Fibroblast of lung (primary cell): Measurements from ENCODE around the gene AGAP1. TPM values are rescaled to one million over a fixed set of nuclear protein-coding genes. Genes with fewer than 3 reads are reported as not detected.

ENCODE experiments used
- DNase-seq, 2 donors: peaks; one replicate each; pipeline versions ENCODE4 v3.0.0 to v3.0.0-alpha.2; 2010; ENCODE audit warnings: low read depth in 2 of 2
- H2AFZ ChIP-seq: 2 replicates; pipeline ENCODE4 v1.5.1; 2012; ENCODE audit warnings: low read length, control low read depth, inconsistent platforms
- H3K27ac ChIP-seq: 2 replicates; pipeline ENCODE4 v1.5.1; 2011; ENCODE audit warnings: low read length, control low read depth; ENCODE audit not compliant: insufficient read depth
- H3K27me3 ChIP-seq: 2 replicates; pipeline ENCODE4 v1.5.1; 2011; ENCODE audit warnings: mild to moderate bottlenecking, low read length; ENCODE audit not compliant: control insufficient read depth, insufficient read depth
- H3K36me3 ChIP-seq: 2 replicates; pipeline ENCODE4 v1.5.1; 2011; ENCODE audit warnings: low read length; ENCODE audit not compliant: control insufficient read depth, insufficient read depth
- H3K4me1 ChIP-seq: 2 replicates; pipeline ENCODE4 v1.5.1; 2011; ENCODE audit warnings: low read length; ENCODE audit not compliant: control insufficient read depth, insufficient read depth; ENCODE audit errors: extremely low read depth
- H3K4me2 ChIP-seq: 2 replicates; pipeline ENCODE4 v1.5.1; 2011; ENCODE audit warnings: low read length, control low read depth; ENCODE audit not compliant: insufficient read depth; ENCODE audit errors: extremely low read depth
- H3K4me3 ChIP-seq, 4 experiments: fragments of 200-600 bp in 1 of 4; sonication (generic) in 1 of 4; replicated peaks in 1 of 4; 2 replicates each; pipeline ENCODE4 v1.5.1; 2011 to 2016; ENCODE audit warnings: low read length in 4 of 4, low read depth in 3 of 4, mild to moderate bottlenecking in 3 of 4, control low read depth in 2 of 4, inconsistent platforms in 1 of 4, mixed read lengths in 1 of 4; ENCODE audit not compliant: insufficient read depth in 1 of 4; ENCODE audit errors: control extremely low read depth in 1 of 4
- H3K79me2 ChIP-seq: 2 replicates; pipeline ENCODE4 v1.5.1; 2012; ENCODE audit warnings: mild to moderate bottlenecking, low read length, inconsistent platforms; ENCODE audit not compliant: control insufficient read depth, insufficient read depth
- H3K9ac ChIP-seq: 2 replicates; pipeline ENCODE4 v1.5.1; 2011; ENCODE audit warnings: mild to moderate bottlenecking, low read length, control low read depth; ENCODE audit not compliant: insufficient read depth
- H3K9me3 ChIP-seq: 2 replicates; pipeline ENCODE4 v1.5.1; 2012; ENCODE audit warnings: low read depth, low read length; ENCODE audit not compliant: control insufficient read depth, insufficient read depth
- H4K20me1 ChIP-seq: 2 replicates; pipeline ENCODE4 v1.5.1; 2011; ENCODE audit warnings: low read length; ENCODE audit not compliant: control insufficient read depth, insufficient read depth; ENCODE audit errors: extremely low read depth
- CTCF ChIP-seq, 2 donors: IDR thresholded peaks in 1 of 2; conservative IDR thresholded peaks in 1 of 2; 1 replicate in 1 of 2; 2 replicates in 1 of 2; pipeline ENCODE4 v1.5.1; 2011 to 2012; ENCODE audit warnings: low read length in 2 of 2, control low read depth in 1 of 2, inconsistent platforms in 1 of 2, low read depth in 1 of 2, mild to moderate bottlenecking in 1 of 2
- EZH2 ChIP-seq: IDR thresholded peaks from 2 replicates; pipeline ENCODE4 v1.5.1; 2012; ENCODE audit warnings: low read length, control low read depth, mild to moderate bottlenecking; ENCODE audit errors: missing control alignments
- polyA plus RNA-seq, 2 donors: library from polyadenylated mRNA; depleted of rRNA in 1 of 2; stranded (reverse) in 1 of 2; unstranded in 1 of 2; fragments of >200 nt; gene quantifications; 2 replicates each; pipeline ENCODE4 v1.2.1, GENCODE V29; 2011 to 2012; ENCODE audit warnings: missing spikeins in 1 of 2
- total RNA-seq: library from RNA; depleted of rRNA; stranded (reverse); fragments of >200 nt; gene quantifications from 2 replicates; pipeline ENCODE4 v1.2.1, GENCODE V29; 2014

AGAP1 gene
- total and polyA plus RNA-seq, 2 donors (not counting 1 experiment from before 2014, with no cell fraction given) = 10.6 to 14.0 TPM

DNA sequence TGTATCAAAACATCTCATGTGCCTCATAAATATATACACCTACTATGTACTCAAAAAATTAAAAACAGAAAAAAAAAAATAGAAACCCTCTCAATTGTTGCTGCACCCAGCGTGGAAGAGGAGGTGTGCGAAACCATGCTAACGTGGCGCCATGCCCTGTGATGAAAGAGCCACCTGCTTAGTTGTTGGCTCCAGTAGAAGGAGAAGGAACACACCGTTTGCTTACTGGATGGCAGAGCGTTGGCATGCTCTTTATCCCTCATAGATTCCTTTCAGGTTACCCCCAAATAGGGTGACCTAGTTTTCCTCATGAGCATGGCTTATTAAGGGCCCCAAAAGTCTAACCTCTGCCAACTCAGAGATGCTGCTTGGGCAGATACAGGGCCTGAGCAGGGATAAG lies 332.1 kb downstream of the AGAP1 start:
- Histone ChIP-seq H3K4me1 (no peaks in the 10 kb centered on the region), H3K36me3 (no peaks in the 10 kb centered on the region), H3K27ac (no peak overlapping the region), H4K20me1 (no peaks in the 10 kb centered on the region), H3K27me3 (no peaks in the 10 kb centered on the region), H3K9ac (no peak overlapping the region), H3K4me3 (no peak overlapping the region), H3K79me2 (no peaks in the 10 kb centered on the region), H3K4me2 (no peak overlapping the region), H3K9me3 (no peaks in the 10 kb centered on the region), H2AFZ (no peak overlapping the region)
- TF ChIP-seq CTCF (conservative IDR thresholded peaks at IDR 0.05 in 1 of 2, IDR thresholded peaks at IDR 0.05 in 1 of 2; ENCODE audit: low read depth in 1 of 2, low read length in 2 of 2) = no peak
- TF ChIP-seq EZH2 = no peak
- DNase-seq = no peak

DNA sequence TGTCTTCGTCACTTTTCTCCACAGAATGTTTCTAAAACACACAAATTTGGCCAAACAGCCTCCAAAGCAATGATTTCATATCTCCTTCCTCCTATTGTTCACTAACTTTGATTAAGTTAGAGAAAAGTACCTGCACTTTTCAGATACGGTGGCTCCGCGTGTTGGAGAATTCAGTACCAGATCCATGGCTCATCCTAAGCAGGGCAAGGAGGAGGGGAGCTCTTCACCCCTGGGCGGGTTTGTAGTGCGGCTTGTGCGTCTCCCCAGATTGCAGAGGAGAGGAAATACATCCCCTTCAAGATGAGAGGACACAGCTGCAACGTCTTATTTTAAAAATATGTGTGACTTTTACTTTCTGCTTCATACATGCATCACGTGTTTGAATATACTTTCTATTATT lies 333.0 kb downstream of the AGAP1 start:
- Histone ChIP-seq H4K20me1 (no peaks in the 10 kb centered on the region), H3K36me3 (no peaks in the 10 kb centered on the region), H3K4me2 (no peak overlapping the region), H3K27me3 (no peaks in the 10 kb centered on the region), H3K4me1 (no peaks in the 10 kb centered on the region), H3K4me3 (no peak overlapping the region), H3K9ac (no peak overlapping the region), H3K27ac (no peak overlapping the region), H3K79me2 (no peaks in the 10 kb centered on the region), H2AFZ (no peak overlapping the region), H3K9me3 (no peaks in the 10 kb centered on the region)
- TF ChIP-seq CTCF (conservative IDR thresholded peaks at IDR 0.05 in 1 of 2, IDR thresholded peaks at IDR 0.05 in 1 of 2; ENCODE audit: low read depth in 1 of 2, low read length in 2 of 2) (no peak), EZH2 (no peak)
- DNase-seq = no peak

DNA sequence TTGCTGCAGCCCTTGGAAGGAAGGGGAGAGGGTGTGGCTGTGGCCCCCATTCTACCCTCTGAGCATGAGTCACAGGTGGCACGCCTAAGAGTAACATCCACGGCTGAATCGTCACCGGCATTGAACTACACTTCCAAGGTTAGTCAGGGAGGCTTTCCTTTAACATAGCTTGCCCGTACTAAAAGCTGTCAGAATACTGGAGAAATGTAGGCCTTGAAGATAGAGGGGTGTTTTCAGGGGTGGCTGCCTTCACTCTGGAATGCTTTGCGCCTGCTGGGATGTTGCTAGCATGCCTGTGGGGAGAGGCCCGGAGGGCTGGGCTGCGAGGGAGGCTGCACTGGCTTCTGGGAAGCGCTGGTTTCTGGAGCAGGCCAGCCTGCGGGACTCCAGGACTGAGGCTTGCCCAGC lies 333.7 kb downstream of the AGAP1 start:
- Histone ChIP-seq H3K36me3 (no peaks in the 10 kb centered on the region), H3K4me3 (no peak overlapping the region), H3K4me1 (no peaks in the 10 kb centered on the region), H3K9me3 (no peaks in the 10 kb centered on the region), H3K4me2 (no peak overlapping the region), H3K79me2 (no peaks in the 10 kb centered on the region), H4K20me1 (no peaks in the 10 kb centered on the region), H3K9ac (no peak overlapping the region), H2AFZ (no peak overlapping the region), H3K27me3 (no peaks in the 10 kb centered on the region), H3K27ac (no peak overlapping the region)
- TF ChIP-seq CTCF (conservative IDR thresholded peaks at IDR 0.05 in 1 of 2, IDR thresholded peaks at IDR 0.05 in 1 of 2; ENCODE audit: low read depth in 1 of 2, low read length in 2 of 2) = no peak
- no peak for TF ChIP-seq EZH2
- DNase-seq = peak; percentile 5 to 80
